ENCODE results near the gene ZNF227. TPM values are rescaled to one million over a fixed set of nuclear protein-coding genes. Genes with fewer than 3 reads are reported as not detected.

The ZNF227 gene
- total RNA-seq (2013), result 15.4 TPM
- polyA plus RNA-seq, result 1 to 10 TPM; 2.6 to 4.9 (median 3.8) TPM
- polyA minus RNA-seq, result 4.2 and 4.3 TPM in 2 replicates
- total RNA-seq, result 3.0 to 15.6 (median 7.3) reads per million in 11 experiments

DNA sequence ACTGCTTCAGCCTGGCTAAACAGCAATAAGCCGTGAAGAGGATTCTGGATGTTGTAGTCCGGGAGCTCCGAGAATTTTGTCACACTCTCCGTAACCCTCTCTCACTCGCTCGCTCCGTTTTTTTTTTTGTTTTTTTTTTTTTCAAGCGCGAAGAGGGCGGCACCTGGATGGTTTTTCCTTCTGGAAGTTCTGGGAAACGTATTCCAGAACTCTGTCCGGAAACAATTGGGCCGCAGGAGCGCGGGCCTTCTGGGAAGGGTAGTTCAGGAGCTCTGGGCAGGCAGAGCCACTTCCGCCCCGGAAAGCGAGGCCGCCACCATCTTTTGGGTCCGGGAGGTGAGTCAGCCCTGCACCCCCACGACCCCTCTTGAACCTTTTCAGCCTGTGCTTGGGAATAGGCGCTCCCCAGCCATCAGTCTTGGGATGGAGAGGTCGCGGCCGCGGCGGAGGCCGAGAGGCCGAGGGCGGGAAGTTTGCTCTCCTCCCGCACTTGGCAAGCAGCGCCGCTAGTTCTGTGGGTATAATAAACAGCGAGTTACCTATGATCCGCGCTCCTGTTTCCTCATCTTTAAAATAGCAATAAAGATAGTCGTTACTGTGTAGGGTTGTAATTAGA is at the start of gene ZNF227:
Gene ZNF227, plus strand, starts transcription at position 283 of the 616 bp plus-strand sequence. CDS start 5,261 bp downstream, outside the sequence.
- H3K4me1 Mint-ChIP-seq, result peaks cover 14% of the 10 kb centered on the region
- Histone ChIP-seq H2AFZ (ENCODE audit: insufficient read depth, low read depth, low read length, poor library complexity, severe bottlenecking) (peak within 1 kb of the TSS; percentile 94), H4K20me1 (ENCODE audit: insufficient read depth, low read length) (no peaks in the 10 kb centered on the region), H3K9ac (ENCODE audit: insufficient read depth, low read length, poor library complexity, severe bottlenecking) (peak within 1 kb of the TSS; percentile 78), H3K4me3 (replicated peaks in 1 of 3; ENCODE audit: low read depth in 2 of 3, low read length in 3 of 3) (peak within 1 kb of the TSS; percentile 86 to 96 (median 90)), H3K36me3 (replicated peaks in 1 of 2; ENCODE audit: control insufficient read depth in 1 of 2, insufficient read depth in 2 of 2, low read length in 2 of 2) (peaks cover 20 to 29% of the 10 kb centered on the region in 2 donors), H3K4me1 (ENCODE audit: control insufficient read depth in 1 of 2, insufficient read depth in 2 of 2, low read length in 2 of 2) (peaks cover 15 to 18% of the 10 kb centered on the region in 2 donors), H3K4me2 (replicated peaks; ENCODE audit: extremely low read depth, low read length, poor library complexity, severe bottlenecking) (peak within 1 kb of the TSS; percentile 84), H3K79me2 (ENCODE audit: insufficient read depth, low read length) (peaks cover 20% of the 10 kb centered on the region), H3K27me3 (ENCODE audit: control insufficient read depth in 2 of 2, insufficient read depth in 2 of 2, low read length in 2 of 2) (peaks cover 0 to 2% of the 10 kb centered on the region in 2 donors), H3K27ac (ENCODE audit: low read depth in 1 of 2, low read length in 2 of 2) (peak within 1 kb of the TSS; percentile 32 to 80), H3K9me3 (replicated peaks in 1 of 2; ENCODE audit: control insufficient read depth in 1 of 2, insufficient read depth in 1 of 2, low read length in 2 of 2) (peaks cover 16 to 22% of the 10 kb centered on the region in 2 donors)
- DNase-seq, result peak; percentile 64 to 75 (median 72)
- WGBS (ENCODE audit: insufficient coverage), result under 1% methylated on average over 20 of the region's 37 CpGs
- peak within 1 kb of the TSS; percentile 76 to 97 (median 85) for H3K27ac Mint-ChIP-seq
- H3K36me3 Mint-ChIP-seq, result peaks cover 23 to 29% of the 10 kb centered on the region in 2 donors
- H3K9me3 Mint-ChIP-seq, result peaks cover 2 to 33% (median 22%) of the 10 kb centered on the region in 7 donors
- intact Hi-C loops (cut with micrococcal nuclease), result loop anchor here (5.0 to 10.0 kb wide), 4 partner anchors 50 to 292 kb away; partner anchors contain the start of genes ZNF180 (in 2 of the 2) and ZNF230 (in 1 of the 2)
- TF ChIP-seq, protein P1, sequence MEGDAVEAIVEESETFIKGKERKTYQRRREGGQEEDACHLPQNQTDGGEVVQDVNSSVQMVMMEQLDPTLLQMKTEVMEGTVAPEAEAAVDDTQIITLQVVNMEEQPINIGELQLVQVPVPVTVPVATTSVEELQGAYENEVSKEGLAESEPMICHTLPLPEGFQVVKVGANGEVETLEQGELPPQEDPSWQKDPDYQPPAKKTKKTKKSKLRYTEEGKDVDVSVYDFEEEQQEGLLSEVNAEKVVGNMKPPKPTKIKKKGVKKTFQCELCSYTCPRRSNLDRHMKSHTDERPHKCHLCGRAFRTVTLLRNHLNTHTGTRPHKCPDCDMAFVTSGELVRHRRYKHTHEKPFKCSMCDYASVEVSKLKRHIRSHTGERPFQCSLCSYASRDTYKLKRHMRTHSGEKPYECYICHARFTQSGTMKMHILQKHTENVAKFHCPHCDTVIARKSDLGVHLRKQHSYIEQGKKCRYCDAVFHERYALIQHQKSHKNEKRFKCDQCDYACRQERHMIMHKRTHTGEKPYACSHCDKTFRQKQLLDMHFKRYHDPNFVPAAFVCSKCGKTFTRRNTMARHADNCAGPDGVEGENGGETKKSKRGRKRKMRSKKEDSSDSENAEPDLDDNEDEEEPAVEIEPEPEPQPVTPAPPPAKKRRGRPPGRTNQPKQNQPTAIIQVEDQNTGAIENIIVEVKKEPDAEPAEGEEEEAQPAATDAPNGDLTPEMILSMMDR (IDR thresholded peaks at IDR 0.05), result no peak
- peaks cover 0 to 4% (median 0%) of the 10 kb centered on the region in 3 donors for H3K27me3 Mint-ChIP-seq (ENCODE audit: low read depth in 3 of 3)
- H3K4me3 Mint-ChIP-seq, result peak within 1 kb of the TSS; percentile 94 to 95

DNA sequence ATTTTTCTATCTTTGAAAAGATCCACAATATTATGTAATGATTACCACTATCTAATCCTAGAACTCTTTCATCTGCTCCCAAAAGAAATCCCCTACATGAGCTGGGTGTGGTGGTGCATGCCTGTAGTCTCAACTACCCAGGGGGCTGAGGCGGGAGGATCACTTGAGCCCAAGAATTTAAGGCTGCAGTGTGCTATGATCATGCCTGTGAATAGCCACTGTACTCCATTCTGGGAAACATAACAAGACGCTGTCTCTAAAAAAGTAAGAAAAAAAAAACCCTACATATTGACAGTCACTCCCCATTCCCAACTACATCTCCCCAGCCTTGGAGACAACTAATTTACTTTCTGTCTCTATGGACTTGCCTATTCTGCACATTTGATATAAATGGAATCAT is 48.5 kb upstream of the ZNF227 start:
- peaks cover 18% of the 10 kb centered on the region for H3K4me1 Mint-ChIP-seq
- Histone ChIP-seq H3K9me3 (replicated peaks in 1 of 2; ENCODE audit: control insufficient read depth in 1 of 2, insufficient read depth in 1 of 2, low read length in 2 of 2) (peaks cover 43 to 80% of the 10 kb centered on the region in 2 donors), H3K27ac (ENCODE audit: low read depth in 1 of 2, low read length in 2 of 2) (no peak overlapping the region), H3K4me2 (replicated peaks; ENCODE audit: extremely low read depth, low read length, poor library complexity, severe bottlenecking) (no peak overlapping the region), H3K36me3 (replicated peaks in 1 of 2; ENCODE audit: control insufficient read depth in 1 of 2, insufficient read depth in 2 of 2, low read length in 2 of 2) (peaks cover 3 to 24% of the 10 kb centered on the region in 2 donors), H3K9ac (ENCODE audit: insufficient read depth, low read length, poor library complexity, severe bottlenecking) (no peak overlapping the region), H3K27me3 (ENCODE audit: control insufficient read depth in 2 of 2, insufficient read depth in 2 of 2, low read length in 2 of 2) (no peaks in the 10 kb centered on the region), H2AFZ (ENCODE audit: insufficient read depth, low read depth, low read length, poor library complexity, severe bottlenecking) (no peak overlapping the region), H3K4me1 (ENCODE audit: control insufficient read depth in 1 of 2, insufficient read depth in 2 of 2, low read length in 2 of 2) (peaks cover 11 to 16% of the 10 kb centered on the region in 2 donors), H3K79me2 (ENCODE audit: insufficient read depth, low read length) (peaks cover 15% of the 10 kb centered on the region), H3K4me3 (replicated peaks in 1 of 3; ENCODE audit: low read depth in 2 of 3, low read length in 3 of 3) (no peak overlapping the region), H4K20me1 (ENCODE audit: insufficient read depth, low read length) (no peaks in the 10 kb centered on the region)
- 85% methylated on average over 2 of the region's 2 CpGs for WGBS (ENCODE audit: insufficient coverage)
- H3K9me3 Mint-ChIP-seq, result peaks cover 33 to 85% (median 76%) of the 10 kb centered on the region in 7 donors
- TF ChIP-seq, protein P1 (IDR thresholded peaks at IDR 0.05), result no peak
- peaks cover 1 to 10% (median 7%) of the 10 kb centered on the region in 3 donors for H3K27me3 Mint-ChIP-seq (ENCODE audit: low read depth in 3 of 3)
- no peak for DNase-seq
- H3K36me3 Mint-ChIP-seq, result peaks cover 23 to 25% of the 10 kb centered on the region in 2 donors
- H3K27ac Mint-ChIP-seq, result no peak overlapping the region
- intact Hi-C loops (cut with micrococcal nuclease), result loop anchor here in 1 of 2 donors (5.0 kb wide), 2 partner anchors 49 to 71 kb away; partner anchors contain the start of genes ZNF224 and ZNF227
- H3K4me3 Mint-ChIP-seq, result no peak overlapping the region
